Stimulated activated CD8-positive, alpha-beta memory T cell treated with anti-CD3 and anti-CD28 coated beads, Interleukin-7, amount 100 ng/mL, for 24 hours (primary cell): ENCODE results near the gene TNRC6C.

Experiments
- DNase-seq: peaks from one replicate; pipeline ENCODE4 v3.0.0-alpha.2; 2020; ENCODE audit warnings: low read depth

TNRC6C gene

DNA sequence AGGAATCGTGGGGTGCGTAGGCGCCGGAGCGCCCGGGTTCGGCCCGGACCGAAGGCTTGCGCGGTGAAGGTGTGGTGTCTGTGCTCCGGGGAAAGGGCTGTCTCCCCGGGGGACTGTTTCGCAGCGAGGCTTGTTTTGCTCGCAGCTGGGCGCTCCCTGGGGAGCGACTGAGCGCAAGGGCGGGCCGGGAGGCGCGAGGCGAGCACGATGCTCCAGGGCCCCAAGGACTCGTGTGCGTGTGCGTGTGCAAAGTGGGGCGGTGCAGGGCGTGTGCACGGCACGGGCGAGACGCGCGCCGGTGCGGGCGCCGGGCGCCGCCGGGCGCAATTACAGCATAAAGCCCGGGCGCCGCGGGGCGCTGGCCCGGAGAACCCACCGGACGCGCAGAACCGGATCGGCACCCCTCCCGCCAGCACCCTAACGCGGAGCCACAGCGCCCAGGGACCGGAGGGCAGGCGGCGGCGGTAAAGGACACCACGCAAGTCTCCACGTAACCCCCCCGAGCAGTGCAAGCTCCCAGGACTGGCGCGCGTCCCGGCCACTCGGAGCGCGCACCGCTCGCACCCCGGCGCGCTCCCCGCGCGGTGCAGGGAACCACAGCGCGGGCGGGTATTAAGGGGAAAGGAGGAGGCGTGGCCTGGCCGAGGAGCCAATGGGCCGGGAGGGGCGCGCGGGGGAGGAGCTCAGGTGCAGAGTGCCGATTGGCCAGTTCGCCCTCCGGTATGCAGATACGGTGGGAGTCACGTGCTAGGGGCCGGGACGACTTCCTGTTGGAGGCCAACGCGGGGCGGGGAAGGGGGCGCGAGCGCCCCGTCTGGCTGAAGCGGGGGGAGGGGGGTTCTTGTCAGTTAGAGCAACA, at the start of gene TNRC6C:
TNRC6C (plus strand) TSS at position 847 of the 859 bp plus-strand sequence. CDS start 45,504 bp downstream, outside the sequence.
- peak; percentile 100 for DNase-seq

DNA sequence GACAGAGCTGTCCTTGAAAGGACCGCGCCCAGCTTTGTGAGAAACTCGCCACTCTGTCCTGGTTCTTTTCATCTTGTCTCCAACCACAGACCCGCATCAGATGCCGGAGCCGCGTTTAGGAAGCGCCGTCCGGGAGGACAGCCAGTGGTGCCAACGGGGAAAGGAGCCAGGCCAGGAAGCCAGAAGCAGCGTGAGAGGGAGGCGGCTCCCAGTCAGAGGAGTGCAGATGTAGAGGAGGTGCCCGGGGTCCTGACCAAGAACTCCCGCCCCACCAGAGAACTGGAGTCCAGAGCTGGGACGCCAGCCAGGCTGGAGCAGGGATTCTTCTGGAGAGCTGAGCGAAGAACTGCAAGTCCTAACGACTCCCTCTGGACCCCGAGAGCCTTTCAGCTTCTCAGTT, 49.3 kb upstream of the TNRC6C start:
- DNase-seq, result no peak

- DNase-seq, result no peak
Observed at GRCh38 chr17:77909816-77910215, 48.7 kb upstream of the TNRC6C start.

GRCh38 chr17:77914385-77915254, 43.9 kb upstream of the TNRC6C start:
- no peak for DNase-seq

GRCh38 chr17:77915594-77916021, 42.9 kb upstream of the TNRC6C start:
- DNase-seq, result no peak

- DNase-seq, result no peak
Observed at GRCh38 chr17:77916264-77916663, 42.2 kb upstream of the TNRC6C start.

- no peak for DNase-seq
Observed at GRCh38 chr17:77916703-77917481, 41.6 kb upstream of the TNRC6C start.

- DNase-seq, result no peak
Observed at GRCh38 chr17:77919276-77919675, 39.2 kb upstream of the TNRC6C start.

GRCh38 chr17:77923135-77923534, 35.4 kb upstream of the TNRC6C start:
- no peak for DNase-seq

- no peak for DNase-seq
Observed at GRCh38 chr17:77923776-77924513, 34.6 kb upstream of the TNRC6C start.

DNA sequence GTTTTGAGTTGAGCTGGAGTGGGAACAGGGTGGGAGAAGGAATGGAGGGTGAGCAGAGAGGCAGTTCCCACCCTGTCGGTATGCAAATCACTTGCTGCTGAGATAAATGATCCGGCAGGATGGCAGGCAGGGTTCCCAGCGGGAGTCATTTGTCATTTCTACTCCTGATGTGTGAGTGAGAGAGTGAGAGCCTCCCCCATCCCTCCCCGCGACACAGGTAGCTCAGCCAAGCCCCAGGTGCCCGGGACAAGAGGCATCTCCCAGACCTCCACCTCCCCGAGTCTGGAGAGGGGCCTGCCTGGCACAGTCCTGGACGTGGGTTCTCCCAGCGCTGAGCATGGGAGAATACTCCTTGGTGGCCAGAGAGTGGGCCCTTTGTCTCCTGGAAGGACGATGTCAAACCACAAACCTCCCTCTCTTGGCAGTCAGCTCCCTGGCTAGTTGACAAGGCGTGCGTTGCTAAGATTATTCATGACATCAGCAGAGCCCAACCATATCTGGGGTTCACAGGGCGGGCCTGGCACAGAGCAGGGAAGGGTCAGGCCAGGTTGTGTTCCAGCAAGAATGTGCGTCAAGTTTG, 33.7 kb upstream of the TNRC6C start:
- DNase-seq, result no peak

DNA sequence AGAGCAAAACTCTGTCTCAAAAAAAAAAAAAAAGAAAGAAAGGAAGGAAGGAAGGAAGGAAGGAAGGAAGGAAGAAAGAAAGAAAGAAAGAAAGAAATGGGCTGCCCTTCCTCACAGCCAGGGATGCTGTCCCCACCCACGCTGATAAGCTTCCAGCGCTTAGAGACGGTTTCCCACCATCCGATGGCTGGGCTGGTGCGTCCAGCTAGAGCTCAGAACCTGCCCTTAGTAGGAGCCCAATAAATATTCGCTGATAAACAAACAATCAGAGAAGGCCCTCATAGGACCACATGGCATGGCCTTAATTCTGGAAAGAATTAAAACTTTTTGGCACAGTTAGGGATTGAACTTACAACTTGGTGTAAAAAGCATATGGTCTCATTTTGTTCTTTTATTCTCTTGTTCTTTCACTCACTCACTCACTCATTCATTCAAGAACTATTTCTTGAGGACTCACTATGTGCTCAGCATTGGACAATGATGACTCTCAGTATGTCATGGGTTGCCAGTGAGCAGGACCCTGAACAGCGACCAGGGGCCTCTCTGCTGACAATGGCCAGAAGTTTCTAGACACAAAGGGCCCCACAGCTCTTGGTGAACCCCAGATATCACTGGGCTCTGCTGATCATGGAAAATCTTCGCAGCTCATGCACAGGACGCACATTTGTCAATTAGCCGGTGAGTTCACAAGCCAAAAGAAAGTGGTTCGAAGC, 32.5 kb upstream of the TNRC6C start:
- no peak for DNase-seq

DNA sequence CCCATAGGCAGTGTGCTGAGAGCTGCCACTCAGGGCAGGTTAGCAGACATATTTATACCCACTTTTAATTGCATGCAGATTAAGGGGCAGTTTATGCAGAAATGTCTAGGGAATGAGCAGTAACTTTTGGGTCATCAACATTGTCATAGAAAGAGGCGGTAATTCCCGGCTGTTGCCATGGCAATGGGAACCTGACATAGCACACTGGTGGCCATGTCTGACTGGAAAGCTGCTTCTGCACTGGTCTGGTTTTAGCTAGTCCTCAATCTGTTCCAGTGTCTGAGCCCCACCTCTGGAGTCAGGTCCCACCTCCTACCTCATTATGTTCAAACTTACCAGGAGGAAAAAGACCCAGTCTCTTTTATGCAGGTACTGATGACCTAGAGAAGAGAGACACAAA, 31.5 kb upstream of the TNRC6C start:
- DNase-seq, result no peak

- no peak for DNase-seq
Observed at GRCh38 chr17:77927777-77928518, 30.6 kb upstream of the TNRC6C start.

DNA sequence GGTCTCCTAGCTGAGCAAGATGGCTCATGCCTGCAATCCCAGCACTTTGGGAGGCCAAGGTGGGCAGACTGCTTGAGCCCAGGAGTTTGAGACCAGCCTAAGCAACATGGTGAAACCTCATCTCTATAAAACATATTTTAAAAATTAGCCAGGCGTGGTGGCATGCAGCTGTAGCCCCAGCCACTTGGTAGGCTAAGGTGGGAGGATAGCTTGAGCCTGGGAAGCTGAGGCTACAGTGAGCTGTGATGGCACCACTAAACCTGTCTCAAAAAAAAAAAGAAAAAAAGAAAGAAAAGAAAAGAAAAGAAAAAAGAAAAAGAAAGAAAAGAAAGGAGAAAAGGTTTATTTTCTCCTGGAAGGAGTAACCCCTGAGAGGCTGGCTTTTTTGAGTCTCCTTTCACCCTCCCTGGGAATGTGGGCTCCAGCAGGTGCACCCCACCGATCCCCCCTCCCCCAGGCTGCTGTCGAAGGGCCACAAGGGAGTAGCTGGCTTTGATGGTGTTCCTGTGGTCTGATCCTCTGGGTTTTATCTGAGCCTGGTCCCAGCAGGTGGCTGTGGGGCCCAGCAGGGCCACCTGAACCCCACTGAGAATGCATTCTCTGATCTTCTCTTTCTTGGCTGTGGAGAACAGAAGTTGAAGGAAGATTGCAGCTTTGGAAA, 29.9 kb upstream of the TNRC6C start:
- no peak for DNase-seq

- DNase-seq, result no peak
Observed at GRCh38 chr17:77929180-77929564, 29.3 kb upstream of the TNRC6C start.

GRCh38 chr17:77929871-77930436, 28.5 kb upstream of the TNRC6C start:
- DNase-seq, result no peak
